PC-3 (cell line): ENCODE results near the gene TIMP3. TPM values are rescaled to one million over a fixed set of nuclear protein-coding genes. Genes with fewer than 3 reads are reported as not detected.

Experiments
- ATAC-seq: fragments of 200-7000 bp; cut with Tn5 transposase; 2 replicates; pipeline ENCODE4 v1.9.1; 2020; ENCODE audit warnings: mild to moderate bottlenecking, moderate library complexity
- BruUV-seq: library from RNA; stranded (reverse); fragments of 400-500 nt; replicated peaks from 2 replicates; lab custom pipeline; 2021; lab: Mats Ljungman, UMichigan
- CTCF ChIA-PET: fragments of 300-600 bp; sonication (Branson Sonifier 250); formaldehyde crosslinking; loops from one replicate; lab custom pipeline; 2022; ENCODE audit warnings: antibody characterized with exemption; lab: Charles Lee
- POLR2A ChIA-PET: fragments of 300-600 bp; sonication (Branson Sonifier 250); formaldehyde crosslinking; loops from one replicate; lab custom pipeline; 2022; ENCODE audit warnings: antibody characterized with exemption; ENCODE audit not compliant: unreplicated experiment; lab: Charles Lee
- DNase-seq: peaks from one replicate; pipeline ENCODE4 v3.0.0-alpha.2; 2015
- H2AFZ ChIP-seq: fragments of 300-600 bp; sonication (generic); 2 replicates; pipeline ENCODE4 v1.6.0; 2016; ENCODE audit warnings: antibody characterized with exemption, low read length
- H3F3A ChIP-seq: fragments of 300-600 bp; sonication (generic); one replicate; pipeline ENCODE4 v1.6.0; 2017; ENCODE audit warnings: antibody characterized with exemption, low read length, control low read depth, mild to moderate bottlenecking; ENCODE audit not compliant: unreplicated experiment
- H3K27ac ChIP-seq: fragments of 300-600 bp; sonication (generic); 2 replicates; pipeline ENCODE4 v1.5.1; 2016; ENCODE audit warnings: mild to moderate bottlenecking, low read length
- H3K27me3 ChIP-seq: fragments of 300-600 bp; sonication (generic); 2 replicates; pipeline ENCODE4 v1.6.1; 2016; ENCODE audit warnings: low read length, mixed read lengths
- H3K36me3 ChIP-seq: fragments of 300-600 bp; sonication (generic); 2 replicates; pipeline ENCODE4 v1.6.1; 2016; ENCODE audit warnings: low read depth, mixed run types, low read length, mixed read lengths
- H3K4me1 ChIP-seq: fragments of 300-600 bp; sonication (generic); 2 replicates; pipeline ENCODE4 v1.5.1; 2016; ENCODE audit warnings: low read length; ENCODE audit not compliant: insufficient read depth
- H3K4me2 ChIP-seq: fragments of 300-600 bp; sonication (generic); 2 replicates; pipeline ENCODE4 v1.6.0; 2016; ENCODE audit warnings: low read length
- H3K4me3 ChIP-seq: fragments of 300-600 bp; sonication (generic); 2 replicates; pipeline ENCODE4 v1.5.1; 2016; ENCODE audit warnings: mild to moderate bottlenecking, low read length, mixed read lengths
- H3K79me2 ChIP-seq: fragments of 300-600 bp; sonication (generic); 2 replicates; pipeline ENCODE4 v1.6.1; 2017; ENCODE audit warnings: low read length, mixed read lengths
- H3K9ac ChIP-seq: fragments of 300-600 bp; sonication (generic); 2 replicates; pipeline ENCODE4 v1.6.0; 2016; ENCODE audit warnings: mild to moderate bottlenecking, low read length
- H3K9me2 ChIP-seq: fragments of 300-600 bp; sonication (generic); replicated peaks from 2 replicates; pipeline ENCODE4 v1.6.1; 2016; ENCODE audit warnings: mixed run types, low read length, mixed read lengths
- H3K9me3 ChIP-seq: fragments of 300-600 bp; sonication (generic); 2 replicates; pipeline ENCODE4 v1.6.1; 2016; ENCODE audit warnings: low read length, mixed read lengths
- H4K20me1 ChIP-seq: fragments of 300-600 bp; sonication (generic); 2 replicates; pipeline ENCODE4 v1.6.1; 2016; ENCODE audit warnings: low read length, mixed read lengths
- CTCF ChIP-seq: fragments of 300-600 bp; sonication (generic); conservative IDR thresholded peaks from 2 replicates; pipeline ENCODE4 v1.5.1; 2017; ENCODE audit warnings: antibody characterized with exemption, low read depth, mild to moderate bottlenecking, low read length
- EZH2 ChIP-seq: fragments of 300-600 bp; sonication (generic); IDR thresholded peaks from one replicate; pipeline ENCODE4 v1.6.1; 2017; ENCODE audit warnings: antibody characterized with exemption, mild to moderate bottlenecking, low read length; ENCODE audit not compliant: unreplicated experiment
- EZH2phosphoT487 ChIP-seq: fragments of 300-600 bp; sonication (generic); IDR thresholded peaks from 2 replicates; pipeline ENCODE4 v1.6.1; 2018; ENCODE audit warnings: mild to moderate bottlenecking, antibody characterized with exemption, low read length, borderline replicate concordance
- intact Hi-C: fragments of 100-400 bp; cut with micrococcal nuclease; formaldehyde crosslinking; loops from 2 replicates; pipeline ENCODE4 v1.9.0; 2023
- total RNA-seq: library from RNA; depleted of rRNA; stranded (reverse); fragments of >200 nt; gene quantifications from 2 replicates; pipeline ENCODE4 v1.2.3, GENCODE V29; 2014

Gene TIMP3
- total RNA-seq, 1 experiment from 2014 or later = not detected

- Histone ChIP-seq H2AFZ (no peak overlapping the region), H3K27ac (no peak overlapping the region), H4K20me1 (no peaks in the 10 kb centered on the region), H3K9ac (no peak overlapping the region), H3K4me1 (no peaks in the 10 kb centered on the region), H3K9me2 (no peaks in the 10 kb centered on the region), H3K36me3 (no peaks in the 10 kb centered on the region), H3F3A (no peaks in the 10 kb centered on the region), H3K79me2 (no peaks in the 10 kb centered on the region), H3K27me3 (no peaks in the 10 kb centered on the region), H3K4me2 (no peak overlapping the region), H3K4me3 (no peak overlapping the region), H3K9me3 (no peaks in the 10 kb centered on the region)
- intact Hi-C loops = no loop called here
- ChIA-PET POLR2A (no interaction called here), CTCF (no interaction called here)
- DNase-seq (no peak), ATAC-seq (no peak)
- BruUV-seq = no TSS peak
- TF ChIP-seq EZH2phosphoT487 (no peak), EZH2 (no peak), CTCF (no peak)
Observed at GRCh38 chr22:32849501-32849900, 48.0 kb downstream of the TIMP3 start.

- TF ChIP-seq EZH2phosphoT487 (no peak), EZH2 (no peak), CTCF (no peak)
- Histone ChIP-seq H3K27me3 (no peaks in the 10 kb centered on the region), H3K79me2 (no peaks in the 10 kb centered on the region), H3K27ac (no peak overlapping the region), H4K20me1 (no peaks in the 10 kb centered on the region), H2AFZ (no peak overlapping the region), H3K36me3 (no peaks in the 10 kb centered on the region), H3K4me3 (no peak overlapping the region), H3K9me2 (no peaks in the 10 kb centered on the region), H3K4me2 (no peak overlapping the region), H3K9me3 (no peaks in the 10 kb centered on the region), H3K9ac (no peak overlapping the region), H3F3A (no peaks in the 10 kb centered on the region), H3K4me1 (no peaks in the 10 kb centered on the region)
- BruUV-seq = no TSS peak
- POLR2A ChIA-PET = no interaction called here
- CTCF ChIA-PET = no interaction called here
- intact Hi-C loops = no loop called here
- ATAC-seq (no peak), DNase-seq (no peak)
Observed at GRCh38 chr22:32850157-32850556, 48.7 kb downstream of the TIMP3 start.

GRCh38 chr22:32850591-32851517 lies 49.3 kb downstream of the TIMP3 start:
- H3K4me3 ChIP-seq = no peak overlapping the region
- H3K36me3 ChIP-seq = no peaks in the 10 kb centered on the region
- no peak overlapping the region for H3K4me2 ChIP-seq
- H3K27me3 ChIP-seq = no peaks in the 10 kb centered on the region
- no peaks in the 10 kb centered on the region for H3K4me1 ChIP-seq
- no peak overlapping the region for H3K9ac ChIP-seq
- CTCF ChIA-PET = no interaction called here
- H3K9me2 ChIP-seq = no peaks in the 10 kb centered on the region
- H2AFZ ChIP-seq = no peak overlapping the region
- H4K20me1 ChIP-seq = no peaks in the 10 kb centered on the region
- TF ChIP-seq EZH2 = no peak
- no peak for TF ChIP-seq EZH2phosphoT487
- no peak for TF ChIP-seq CTCF
- intact Hi-C loops = no loop called here
- H3K27ac ChIP-seq = no peak overlapping the region
- H3K79me2 ChIP-seq = no peaks in the 10 kb centered on the region
- ATAC-seq (no peak), DNase-seq (no peak)
- no peaks in the 10 kb centered on the region for H3F3A ChIP-seq
- BruUV-seq = no TSS peak
- POLR2A ChIA-PET = no interaction called here
- no peaks in the 10 kb centered on the region for H3K9me3 ChIP-seq
